B cell (primary cell): ENCODE data around the gene CACNB4.

ENCODE experiments used
- CTCF ChIP-seq: fragments of 200-600 bp; IDR thresholded peaks from one replicate; pipeline ENCODE4 v1.8.0; 2022; ENCODE audit warnings: antibody characterized with exemption, mild to moderate bottlenecking
- EZH2 ChIP-seq: IDR thresholded peaks from 2 replicates; pipeline ENCODE4 v1.6.1; 2012; ENCODE audit warnings: borderline replicate concordance, low read depth, mild to moderate bottlenecking, moderate library complexity, low read length; ENCODE audit not compliant: insufficient read depth, poor library complexity, severe bottlenecking

GRCh38 chr2:152019732-152020131, 79.1 kb downstream of the CACNB4 start:
- TF ChIP-seq CTCF (no peak), EZH2 (no peak)
